GM12801 (cell line): ENCODE data around the gene HSD17B8.

Experiments used
- TF ChIP-seq, protein P1 (sequence below): IDR thresholded peaks from one replicate; pipeline ENCODE4 v1.5.1; 2011; ENCODE audit warnings: control low read depth; ENCODE audit not compliant: insufficient read length; ENCODE audit errors: extremely low read depth

The HSD17B8 gene

DNA sequence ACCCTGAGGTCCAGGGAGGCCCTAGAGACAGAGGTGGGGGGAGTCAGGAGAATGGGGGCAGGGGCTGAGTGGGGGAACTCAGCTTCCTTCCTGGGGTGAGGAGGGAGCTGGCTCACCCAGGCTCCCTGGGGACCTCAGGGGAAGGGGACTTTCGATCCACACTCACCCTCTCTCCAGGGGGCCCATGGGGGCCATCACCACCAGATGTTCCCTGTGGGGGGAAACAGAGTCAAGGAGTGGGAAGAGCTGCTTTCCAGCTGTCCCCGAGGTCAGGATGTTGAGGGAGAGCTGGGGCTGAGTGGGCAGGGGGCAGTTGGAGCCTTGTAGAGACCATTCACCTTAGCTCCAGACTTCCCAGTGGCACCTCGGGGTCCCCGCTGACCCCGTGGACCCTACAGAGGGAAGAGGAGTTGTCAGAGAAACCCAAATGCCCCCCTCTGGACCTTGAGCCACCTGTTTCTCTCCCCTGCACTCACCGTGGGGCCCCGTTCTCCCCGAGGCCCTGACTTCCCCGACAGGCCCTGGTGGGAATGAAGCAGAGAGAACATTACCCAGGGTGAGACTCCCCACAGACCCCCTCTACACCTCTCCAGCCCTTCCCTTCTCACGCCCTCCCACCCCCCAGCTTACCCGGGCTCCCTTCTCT lies 30.8 kb upstream of the HSD17B8 start:
- TF ChIP-seq, protein P1, sequence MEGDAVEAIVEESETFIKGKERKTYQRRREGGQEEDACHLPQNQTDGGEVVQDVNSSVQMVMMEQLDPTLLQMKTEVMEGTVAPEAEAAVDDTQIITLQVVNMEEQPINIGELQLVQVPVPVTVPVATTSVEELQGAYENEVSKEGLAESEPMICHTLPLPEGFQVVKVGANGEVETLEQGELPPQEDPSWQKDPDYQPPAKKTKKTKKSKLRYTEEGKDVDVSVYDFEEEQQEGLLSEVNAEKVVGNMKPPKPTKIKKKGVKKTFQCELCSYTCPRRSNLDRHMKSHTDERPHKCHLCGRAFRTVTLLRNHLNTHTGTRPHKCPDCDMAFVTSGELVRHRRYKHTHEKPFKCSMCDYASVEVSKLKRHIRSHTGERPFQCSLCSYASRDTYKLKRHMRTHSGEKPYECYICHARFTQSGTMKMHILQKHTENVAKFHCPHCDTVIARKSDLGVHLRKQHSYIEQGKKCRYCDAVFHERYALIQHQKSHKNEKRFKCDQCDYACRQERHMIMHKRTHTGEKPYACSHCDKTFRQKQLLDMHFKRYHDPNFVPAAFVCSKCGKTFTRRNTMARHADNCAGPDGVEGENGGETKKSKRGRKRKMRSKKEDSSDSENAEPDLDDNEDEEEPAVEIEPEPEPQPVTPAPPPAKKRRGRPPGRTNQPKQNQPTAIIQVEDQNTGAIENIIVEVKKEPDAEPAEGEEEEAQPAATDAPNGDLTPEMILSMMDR, result no peak

DNA sequence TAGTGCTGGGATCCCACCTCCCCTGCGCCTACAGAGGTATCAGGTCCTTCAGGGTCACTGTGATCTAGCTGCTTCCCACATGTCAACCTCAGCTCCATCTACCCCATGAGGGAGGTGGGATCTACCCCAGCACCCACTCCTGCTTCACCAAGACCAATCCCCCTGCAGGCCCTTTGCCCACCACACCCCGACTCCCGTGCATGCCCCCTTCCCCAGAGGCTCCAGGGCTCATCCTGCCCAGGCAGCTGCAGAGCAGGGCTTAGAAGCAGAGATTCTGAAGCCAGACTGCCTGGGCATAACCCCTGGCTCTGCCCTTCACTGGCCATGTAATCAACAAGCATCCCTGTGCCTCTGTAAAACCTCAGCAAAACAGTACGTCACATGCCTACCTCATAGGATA lies 29.7 kb upstream of the HSD17B8 start:
- TF ChIP-seq, protein P1, result no peak

DNA sequence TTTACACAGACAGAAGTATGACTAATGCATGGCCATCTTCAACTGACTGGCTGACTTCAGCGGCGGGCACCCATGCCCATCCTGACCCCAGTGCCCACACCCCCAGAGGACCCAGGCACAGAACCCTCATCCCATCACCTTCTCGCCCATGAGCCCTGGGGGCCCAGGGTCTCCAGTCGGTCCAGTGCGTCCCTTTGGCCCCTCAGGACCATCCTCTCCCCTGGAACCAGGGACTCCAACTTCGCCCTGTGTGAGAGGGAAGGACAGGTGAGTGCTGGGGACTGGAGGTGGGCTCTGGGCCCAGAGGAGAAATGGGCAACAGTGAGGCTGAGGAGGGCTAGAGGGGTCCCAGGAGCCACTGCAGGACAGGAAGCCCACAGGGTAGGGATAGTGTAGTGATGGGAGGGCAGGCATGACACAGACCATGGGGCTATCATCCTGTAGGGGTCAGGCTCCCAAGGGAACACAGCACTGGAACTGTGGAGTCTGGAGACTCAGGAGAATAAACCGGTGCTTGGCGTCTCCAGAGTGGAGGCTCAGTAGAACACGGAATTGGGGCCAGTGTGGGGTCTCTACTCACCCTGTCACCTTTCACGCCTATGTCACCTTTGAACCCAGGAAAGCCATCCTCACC lies 28.9 kb upstream of the HSD17B8 start:
- TF ChIP-seq, protein P1, result no peak

DNA sequence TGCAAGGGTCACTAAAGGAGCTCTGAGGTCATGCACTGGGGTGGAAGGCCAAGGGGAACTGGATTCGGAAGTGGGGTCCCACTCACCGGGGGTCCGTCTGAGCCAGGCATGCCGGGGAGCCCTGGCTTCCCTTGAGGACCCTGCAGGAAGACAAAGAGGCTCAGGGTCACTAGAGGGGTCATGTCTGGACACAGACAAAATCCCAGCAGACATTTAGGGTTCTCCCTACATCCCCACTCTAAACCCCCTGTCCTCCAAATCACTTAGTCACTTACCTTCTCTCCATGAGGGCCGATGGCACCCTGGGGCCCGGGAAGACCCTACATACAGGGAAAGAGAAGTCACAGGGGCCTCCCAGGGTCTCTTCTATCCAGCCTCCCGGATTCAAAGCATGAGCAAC lies 27.5 kb upstream of the HSD17B8 start:
- TF ChIP-seq, protein P1, result no peak

DNA sequence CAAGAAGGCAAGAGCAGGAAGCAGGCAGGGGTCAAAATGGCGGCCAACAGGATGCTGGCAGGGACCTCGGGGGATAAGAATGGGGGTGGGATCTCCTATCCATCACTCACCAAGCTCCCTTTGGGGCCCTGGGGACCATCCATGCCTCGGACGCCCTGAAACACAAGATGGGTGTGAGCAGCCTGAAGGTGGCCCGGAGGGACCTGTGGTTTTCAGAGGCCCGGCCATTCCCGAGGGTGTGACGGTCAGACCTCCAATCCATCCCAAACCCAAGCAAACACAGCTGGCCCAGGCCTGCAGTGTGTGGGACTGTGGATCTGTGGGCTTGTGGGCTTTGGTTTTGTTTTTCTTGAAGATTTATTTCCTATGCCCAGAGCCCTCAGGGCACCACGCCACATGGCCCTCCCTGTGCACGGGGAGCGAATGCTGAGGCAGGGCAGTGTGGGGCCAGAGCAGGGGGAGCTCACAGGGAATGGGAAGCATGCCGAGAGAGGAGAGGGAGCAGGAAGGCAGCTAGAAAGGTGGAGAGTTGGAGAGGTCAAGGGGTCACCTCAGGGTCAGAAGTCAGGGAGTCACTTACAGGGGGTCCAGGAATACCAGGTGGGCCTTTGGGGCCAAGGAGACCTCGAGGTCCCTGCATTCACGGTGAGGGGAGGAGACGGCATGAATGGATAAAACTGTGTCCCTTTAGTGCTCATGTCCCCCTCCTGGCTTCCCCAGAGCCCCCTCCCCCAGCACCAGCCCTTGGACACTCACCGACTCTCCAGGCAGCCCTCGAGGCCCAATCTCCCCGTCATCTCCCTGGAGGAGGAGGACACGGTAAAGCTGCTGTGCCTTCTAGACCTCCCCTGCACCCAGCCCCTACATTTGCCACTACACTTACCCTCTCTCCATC lies 26.7 kb upstream of the HSD17B8 start:
- TF ChIP-seq, protein P1, result no peak

DNA sequence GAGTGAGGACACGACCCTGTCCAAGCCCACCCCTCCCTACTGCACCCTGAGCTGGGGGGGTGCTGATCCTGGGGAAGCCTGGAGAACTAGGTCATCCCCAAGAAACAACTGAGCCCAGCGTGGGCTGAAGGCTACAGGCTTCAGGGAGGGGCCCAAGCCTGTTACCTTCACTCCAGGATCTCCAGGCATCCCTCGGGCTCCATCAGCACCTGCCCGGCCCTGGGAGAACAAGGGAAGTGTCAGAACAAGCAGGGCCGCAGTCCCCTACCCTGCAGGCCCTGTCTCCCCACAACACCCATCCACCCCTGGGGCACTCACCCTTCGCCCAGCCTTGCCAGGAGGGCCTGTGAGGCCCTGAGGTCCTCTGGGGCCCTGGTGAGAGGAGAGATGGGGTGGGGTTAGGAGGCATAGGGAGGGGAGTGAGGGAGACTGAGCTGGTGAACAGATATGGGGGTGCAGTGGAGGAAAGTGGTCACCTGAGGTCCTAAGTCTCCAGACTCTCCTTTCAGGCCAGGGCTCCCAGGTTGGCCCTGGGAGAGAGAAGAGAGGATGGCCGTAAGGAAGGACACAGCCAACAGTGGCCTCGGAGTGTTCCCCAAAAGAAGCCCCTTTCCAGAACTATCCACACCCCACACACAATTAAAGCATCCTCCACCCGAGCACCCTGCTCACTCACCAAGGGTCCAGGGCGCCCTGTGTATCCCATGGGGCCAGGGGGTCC lies 25.5 kb upstream of the HSD17B8 start:
- TF ChIP-seq, protein P1, result no peak

DNA sequence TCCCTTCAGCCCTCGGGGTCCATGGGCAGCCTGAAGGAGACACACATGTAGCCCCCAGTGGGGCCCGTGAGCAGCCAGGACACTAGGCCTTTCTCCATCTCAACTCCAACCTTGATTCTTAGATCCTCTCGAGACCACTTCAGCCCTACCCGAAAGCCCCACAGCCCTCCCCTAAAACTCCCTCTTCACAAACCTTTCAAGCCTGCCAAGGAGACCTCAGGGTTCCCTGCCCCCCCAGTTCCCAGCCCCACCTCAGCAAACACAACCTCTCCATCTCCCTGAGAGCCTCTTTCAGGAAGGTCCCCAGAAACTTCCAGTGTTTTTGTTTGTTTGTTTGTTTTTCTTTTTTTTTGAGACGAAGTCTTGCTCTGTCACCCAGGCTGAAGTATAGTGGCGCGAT lies 23.3 kb upstream of the HSD17B8 start:
- TF ChIP-seq, protein P1, result no peak
